ENCODE results near the gene SORCS2.

GRCh38 chr4:7158991-7159390, 33.3 kb upstream of the SORCS2 start:
- TF ChIP-seq CTCF (IDR thresholded peaks at IDR 0.05; ENCODE audit: poor library complexity, severe bottlenecking) (no peak), EZH2 (IDR thresholded peaks at IDR 0.05; ENCODE audit: borderline replicate concordance, insufficient read depth, low read length, poor library complexity, severe bottlenecking) (no peak), TAF1 (IDR thresholded peaks at IDR 0.05; ENCODE audit: low read depth) (no peak), RAD21 (conservative IDR thresholded peaks at IDR 0.05) (no peak), POLR2AphosphoS5 (IDR thresholded peaks at IDR 0.05) (no peak), EP300 (conservative IDR thresholded peaks at IDR 0.05; ENCODE audit: poor library complexity, severe bottlenecking) (no peak), MXI1 (conservative IDR thresholded peaks at IDR 0.05; ENCODE audit: poor library complexity, severe bottlenecking) (no peak)
- TF ChIP-seq, protein P1, sequence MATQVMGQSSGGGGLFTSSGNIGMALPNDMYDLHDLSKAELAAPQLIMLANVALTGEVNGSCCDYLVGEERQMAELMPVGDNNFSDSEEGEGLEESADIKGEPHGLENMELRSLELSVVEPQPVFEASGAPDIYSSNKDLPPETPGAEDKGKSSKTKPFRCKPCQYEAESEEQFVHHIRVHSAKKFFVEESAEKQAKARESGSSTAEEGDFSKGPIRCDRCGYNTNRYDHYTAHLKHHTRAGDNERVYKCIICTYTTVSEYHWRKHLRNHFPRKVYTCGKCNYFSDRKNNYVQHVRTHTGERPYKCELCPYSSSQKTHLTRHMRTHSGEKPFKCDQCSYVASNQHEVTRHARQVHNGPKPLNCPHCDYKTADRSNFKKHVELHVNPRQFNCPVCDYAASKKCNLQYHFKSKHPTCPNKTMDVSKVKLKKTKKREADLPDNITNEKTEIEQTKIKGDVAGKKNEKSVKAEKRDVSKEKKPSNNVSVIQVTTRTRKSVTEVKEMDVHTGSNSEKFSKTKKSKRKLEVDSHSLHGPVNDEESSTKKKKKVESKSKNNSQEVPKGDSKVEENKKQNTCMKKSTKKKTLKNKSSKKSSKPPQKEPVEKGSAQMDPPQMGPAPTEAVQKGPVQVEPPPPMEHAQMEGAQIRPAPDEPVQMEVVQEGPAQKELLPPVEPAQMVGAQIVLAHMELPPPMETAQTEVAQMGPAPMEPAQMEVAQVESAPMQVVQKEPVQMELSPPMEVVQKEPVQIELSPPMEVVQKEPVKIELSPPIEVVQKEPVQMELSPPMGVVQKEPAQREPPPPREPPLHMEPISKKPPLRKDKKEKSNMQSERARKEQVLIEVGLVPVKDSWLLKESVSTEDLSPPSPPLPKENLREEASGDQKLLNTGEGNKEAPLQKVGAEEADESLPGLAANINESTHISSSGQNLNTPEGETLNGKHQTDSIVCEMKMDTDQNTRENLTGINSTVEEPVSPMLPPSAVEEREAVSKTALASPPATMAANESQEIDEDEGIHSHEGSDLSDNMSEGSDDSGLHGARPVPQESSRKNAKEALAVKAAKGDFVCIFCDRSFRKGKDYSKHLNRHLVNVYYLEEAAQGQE (IDR thresholded peaks at IDR 0.05; ENCODE audit: borderline replicate concordance), result no peak

Measured in neural cell (in vitro differentiated cells).